Type B pancreatic cell (in vitro differentiated cells): ENCODE data around the gene PRR4. TPM values are rescaled to one million over a fixed set of nuclear protein-coding genes. Genes with fewer than 3 reads are reported as not detected.

Experiments
- DNase-seq: peaks from one replicate; pipeline ENCODE4 v3.0.0; 2021; ENCODE audit warnings: mixed read lengths; ENCODE audit not compliant: unreplicated experiment; ENCODE audit errors: extremely low spot score
- H3K27ac Mint-ChIP-seq: 2 replicates; pipeline ENCODE4 v1.8.0; 2021; ENCODE audit warnings: mild to moderate bottlenecking, mixed read lengths
- H3K27me3 Mint-ChIP-seq: 2 replicates; pipeline ENCODE4 v1.8.0; 2021; ENCODE audit warnings: mixed read lengths
- H3K36me3 Mint-ChIP-seq: 2 replicates; pipeline ENCODE4 v1.8.0; 2021; ENCODE audit warnings: mixed read lengths
- H3K4me1 Mint-ChIP-seq: one replicate; pipeline ENCODE4 v1.8.0; 2021; ENCODE audit warnings: mixed read lengths; ENCODE audit not compliant: unreplicated experiment
- H3K4me3 Mint-ChIP-seq: 2 replicates; pipeline ENCODE4 v1.8.0; 2021; ENCODE audit warnings: mild to moderate bottlenecking, mixed read lengths
- H3K9me3 Mint-ChIP-seq: 2 replicates; pipeline ENCODE4 v1.8.0; 2021; ENCODE audit warnings: mixed read lengths
- total RNA-seq: library from RNA; stranded (reverse); gene quantifications from 2 replicates; pipeline ENCODE4 v1.2.1, GENCODE V29; 2021; ENCODE audit warnings: low replicate concordance
- TF ChIP-seq, protein P1 (sequence below): fragments of 200-600 bp; sonication (generic); conservative IDR thresholded peaks from 2 replicates; pipeline ENCODE4 v1.5.0; 2021; ENCODE audit warnings: antibody characterized with exemption, mild to moderate bottlenecking

PRR4 gene
- total RNA-seq, 1 donor from 2014 or later = 3.8 TPM

DNA sequence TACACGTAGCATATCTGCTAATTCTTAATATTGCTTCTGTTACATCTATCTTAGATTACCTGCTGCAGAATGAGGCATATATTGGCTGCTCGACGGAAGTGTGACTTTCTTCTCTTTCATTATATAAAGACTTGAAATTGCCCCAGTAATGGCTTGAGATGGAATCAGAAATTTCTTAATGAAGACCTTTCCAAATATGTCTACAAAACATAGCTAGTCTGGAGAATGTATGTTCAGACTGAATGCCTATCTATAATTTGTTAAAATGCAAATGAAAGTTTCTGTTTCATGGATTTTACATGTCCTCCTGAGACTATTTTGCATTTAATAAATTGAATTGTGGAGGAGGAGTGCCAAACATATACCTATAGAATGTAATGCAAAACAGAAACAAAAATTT lies 23.0 kb downstream of the PRR4 start, which contains the start of gene TAS2R10:
Gene TAS2R10 (minus strand): TSS at position 101 of the 400 bp plus-strand sequence. CDS start 89 bp downstream, at position 12.
- Mint-ChIP-seq H3K36me3 (no peaks in the 10 kb centered on the region), H3K27me3 (no peaks in the 10 kb centered on the region), H3K4me1 (no peaks in the 10 kb centered on the region), H3K27ac (no peak within 1 kb of the TSS), H3K9me3 (no peaks in the 10 kb centered on the region), H3K4me3 (no peak within 1 kb of the TSS)
- no peak for DNase-seq
- TF ChIP-seq, protein P1, sequence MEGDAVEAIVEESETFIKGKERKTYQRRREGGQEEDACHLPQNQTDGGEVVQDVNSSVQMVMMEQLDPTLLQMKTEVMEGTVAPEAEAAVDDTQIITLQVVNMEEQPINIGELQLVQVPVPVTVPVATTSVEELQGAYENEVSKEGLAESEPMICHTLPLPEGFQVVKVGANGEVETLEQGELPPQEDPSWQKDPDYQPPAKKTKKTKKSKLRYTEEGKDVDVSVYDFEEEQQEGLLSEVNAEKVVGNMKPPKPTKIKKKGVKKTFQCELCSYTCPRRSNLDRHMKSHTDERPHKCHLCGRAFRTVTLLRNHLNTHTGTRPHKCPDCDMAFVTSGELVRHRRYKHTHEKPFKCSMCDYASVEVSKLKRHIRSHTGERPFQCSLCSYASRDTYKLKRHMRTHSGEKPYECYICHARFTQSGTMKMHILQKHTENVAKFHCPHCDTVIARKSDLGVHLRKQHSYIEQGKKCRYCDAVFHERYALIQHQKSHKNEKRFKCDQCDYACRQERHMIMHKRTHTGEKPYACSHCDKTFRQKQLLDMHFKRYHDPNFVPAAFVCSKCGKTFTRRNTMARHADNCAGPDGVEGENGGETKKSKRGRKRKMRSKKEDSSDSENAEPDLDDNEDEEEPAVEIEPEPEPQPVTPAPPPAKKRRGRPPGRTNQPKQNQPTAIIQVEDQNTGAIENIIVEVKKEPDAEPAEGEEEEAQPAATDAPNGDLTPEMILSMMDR = no peak

DNA sequence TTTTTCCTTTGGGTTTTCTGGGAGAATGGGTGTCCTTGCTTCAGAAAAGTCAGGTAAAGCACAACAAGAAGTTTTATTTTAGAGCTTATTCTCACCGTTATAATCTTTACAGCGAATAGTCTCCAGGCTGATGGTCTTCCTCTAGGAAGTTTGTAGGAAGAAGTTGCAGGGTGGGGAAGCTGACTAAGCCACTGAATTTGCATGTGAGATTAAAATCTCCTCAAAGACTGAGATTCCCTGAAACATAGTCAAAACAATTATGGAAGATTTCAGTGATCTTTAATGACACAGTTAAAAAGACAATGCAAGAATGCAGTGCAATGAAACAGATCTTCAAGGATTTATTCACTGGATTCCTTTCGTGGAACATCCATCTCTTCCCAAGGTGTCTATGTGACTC lies 24.3 kb downstream of the PRR4 start:
- Mint-ChIP-seq H3K36me3 (no peaks in the 10 kb centered on the region), H3K9me3 (no peaks in the 10 kb centered on the region), H3K27ac (no peak overlapping the region), H3K4me1 (no peaks in the 10 kb centered on the region), H3K27me3 (no peaks in the 10 kb centered on the region), H3K4me3 (no peak overlapping the region)
- DNase-seq = no peak
- TF ChIP-seq, protein P1 = no peak

DNA sequence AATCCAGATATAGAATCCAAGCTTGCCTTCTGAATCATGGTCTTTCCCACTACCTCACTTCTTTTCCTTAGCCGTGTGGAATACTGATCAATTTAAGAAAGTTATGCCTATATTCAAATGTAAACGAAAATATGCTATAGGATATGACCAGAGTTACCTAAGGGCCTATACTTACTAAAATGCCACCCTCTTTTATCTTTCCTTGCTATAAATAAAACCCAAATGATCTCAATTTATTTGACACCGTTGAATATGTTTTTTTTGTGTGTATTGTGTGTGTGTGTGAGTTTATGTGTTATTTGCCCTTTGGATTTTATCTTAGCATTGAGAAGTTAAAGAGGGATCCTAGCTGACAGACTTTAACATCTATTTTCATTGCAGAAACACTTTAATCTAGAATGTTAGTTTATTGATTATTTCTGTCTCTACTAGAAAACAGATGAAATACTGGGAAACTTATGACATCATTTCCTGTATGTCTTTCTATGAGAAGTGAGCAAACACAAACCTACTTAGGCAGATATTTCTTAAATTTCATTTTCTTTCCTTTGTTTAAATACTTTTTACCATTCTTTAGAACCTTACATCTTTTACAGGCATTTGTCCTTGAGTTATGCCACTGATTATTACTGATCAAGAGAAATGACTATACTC lies 37.3 kb downstream of the PRR4 start:
- no peaks in the 10 kb centered on the region for H3K4me1 Mint-ChIP-seq
- H3K36me3 Mint-ChIP-seq = no peaks in the 10 kb centered on the region
- no peaks in the 10 kb centered on the region for H3K9me3 Mint-ChIP-seq
- peaks cover 12% of the 10 kb centered on the region for H3K27me3 Mint-ChIP-seq
- no peak for DNase-seq
- TF ChIP-seq, protein P1 = no peak
- no peak overlapping the region for H3K4me3 Mint-ChIP-seq
- no peak overlapping the region for H3K27ac Mint-ChIP-seq

DNA sequence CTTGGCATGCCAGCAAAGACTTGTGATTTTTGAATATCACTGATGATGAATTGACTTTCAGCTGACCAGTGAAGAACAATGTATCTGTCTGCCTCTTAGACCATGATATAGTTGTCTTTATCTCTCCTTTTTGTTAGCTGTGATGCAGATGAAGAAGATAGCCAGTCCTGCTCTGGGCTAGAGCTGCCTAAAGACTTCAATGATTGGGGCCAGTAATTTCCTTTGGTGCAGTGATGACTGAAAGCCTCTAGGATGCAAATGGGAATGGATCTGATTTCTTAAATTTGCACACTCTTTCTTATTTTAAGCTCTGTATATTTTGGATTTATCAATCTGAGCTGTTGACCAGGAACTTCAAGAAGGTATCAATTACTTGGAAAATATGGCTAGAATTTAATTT lies 39.2 kb downstream of the PRR4 start, which contains the start of gene TAS2R9:
Gene TAS2R9 (minus strand): TSS at position 101 of the 400 bp plus-strand sequence. CDS start 93 bp downstream, at position 8.
- no peaks in the 10 kb centered on the region for H3K9me3 Mint-ChIP-seq
- H3K4me3 Mint-ChIP-seq = no peak within 1 kb of the TSS
- TF ChIP-seq, protein P1 = no peak
- DNase-seq = no peak
- H3K27me3 Mint-ChIP-seq = peaks cover 12% of the 10 kb centered on the region
- H3K36me3 Mint-ChIP-seq = no peaks in the 10 kb centered on the region
- no peaks in the 10 kb centered on the region for H3K4me1 Mint-ChIP-seq
- H3K27ac Mint-ChIP-seq = no peak within 1 kb of the TSS

DNA sequence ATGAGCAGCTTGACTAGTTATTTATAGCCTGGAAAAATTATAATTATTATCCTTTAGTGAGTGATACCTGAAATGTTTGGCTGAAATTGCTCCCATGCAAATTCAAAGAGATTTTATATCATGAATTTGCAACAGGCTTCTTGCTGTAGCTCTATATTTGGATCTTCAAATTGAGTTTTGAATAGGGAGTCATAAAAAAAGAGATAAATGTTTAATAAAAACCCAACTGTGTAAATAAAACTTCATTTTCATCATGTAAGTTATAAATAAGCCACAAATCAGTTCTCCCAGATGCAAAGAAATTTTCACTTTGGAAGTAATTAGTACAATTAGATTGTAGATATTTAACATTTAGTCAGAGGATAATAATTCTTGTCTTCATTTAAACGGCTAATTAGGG lies 42.1 kb downstream of the PRR4 start, which contains the start of gene TAS2R8:
Gene TAS2R8 (minus strand): TSS at position 101 of the 400 bp plus-strand sequence. CDS start 306 bp downstream, outside the sequence.
- DNase-seq = no peak
- TF ChIP-seq, protein P1 = no peak
- H3K27ac Mint-ChIP-seq = no peak within 1 kb of the TSS
- no peaks in the 10 kb centered on the region for H3K4me1 Mint-ChIP-seq
- H3K4me3 Mint-ChIP-seq = no peak within 1 kb of the TSS
- peaks cover 17% of the 10 kb centered on the region for H3K27me3 Mint-ChIP-seq
- no peaks in the 10 kb centered on the region for H3K36me3 Mint-ChIP-seq
- H3K9me3 Mint-ChIP-seq = no peaks in the 10 kb centered on the region
